Stomach smooth muscle (tissue), 2 donors: ENCODE measurements around the gene KLK7.

Experiments used
- H3K27ac ChIP-seq: one replicate; pipeline ENCODE4 v1.7.0; 2013; ENCODE audit warnings: mild to moderate bottlenecking, low read length, inconsistent platforms
- H3K27me3 ChIP-seq, 2 donors: one replicate each; pipeline ENCODE4 v1.7.0; 2013; ENCODE audit warnings: low read length in 2 of 2; ENCODE audit not compliant: insufficient read depth in 2 of 2, control insufficient read depth in 1 of 2
- H3K36me3 ChIP-seq, 2 donors: one replicate each; pipeline ENCODE4 v1.7.0; 2013; ENCODE audit warnings: low read length in 2 of 2; ENCODE audit not compliant: control insufficient read depth in 2 of 2, insufficient read depth in 2 of 2
- H3K4me1 ChIP-seq: one replicate; pipeline ENCODE4 v1.7.0; 2013; ENCODE audit warnings: low read length; ENCODE audit not compliant: control insufficient read depth, insufficient read depth
- H3K4me3 ChIP-seq, 2 donors: one replicate each; pipeline ENCODE4 v1.7.0; 2013; ENCODE audit warnings: low read length in 2 of 2
- H3K9ac ChIP-seq, 2 donors: one replicate each; pipeline ENCODE4 v1.7.0; 2013; ENCODE audit warnings: low read length in 2 of 2, mild to moderate bottlenecking in 1 of 2
- H3K9me3 ChIP-seq, 2 donors: one replicate each; pipeline ENCODE4 v1.7.0; 2013; ENCODE audit warnings: low read length in 2 of 2; ENCODE audit not compliant: control insufficient read depth in 2 of 2
- donor health status: healthy.
- donor health status: Pancreatic carcinoma.

Gene KLK7

DNA sequence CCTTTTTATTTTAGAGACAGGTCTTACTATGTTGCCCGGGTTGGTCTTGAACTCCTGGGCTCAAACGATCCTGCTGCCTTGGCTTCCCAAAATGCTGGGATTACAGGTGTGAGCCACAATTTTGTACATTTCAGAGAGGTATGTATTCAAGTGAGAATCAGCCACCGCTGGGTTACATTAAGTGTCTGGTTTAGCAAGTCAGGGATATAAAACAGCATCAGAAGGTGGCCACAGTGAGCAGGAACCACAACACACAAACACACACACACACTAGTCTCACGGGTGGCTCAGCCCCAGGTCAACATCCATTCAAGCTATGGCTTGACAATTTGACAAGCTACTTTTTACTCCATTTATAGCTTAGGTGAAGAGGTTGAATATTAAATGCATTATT, 51.0 kb downstream of the KLK7 start:
- Histone ChIP-seq H3K36me3 (no peaks in the 10 kb centered on the region), H3K9ac (no peak overlapping the region), H3K27ac (no peak overlapping the region), H3K4me1 (no peaks in the 10 kb centered on the region), H3K9me3 (no peaks in the 10 kb centered on the region), H3K4me3 (no peak overlapping the region), H3K27me3 (peaks cover 12 to 19% of the 10 kb centered on the region in 2 donors)

DNA sequence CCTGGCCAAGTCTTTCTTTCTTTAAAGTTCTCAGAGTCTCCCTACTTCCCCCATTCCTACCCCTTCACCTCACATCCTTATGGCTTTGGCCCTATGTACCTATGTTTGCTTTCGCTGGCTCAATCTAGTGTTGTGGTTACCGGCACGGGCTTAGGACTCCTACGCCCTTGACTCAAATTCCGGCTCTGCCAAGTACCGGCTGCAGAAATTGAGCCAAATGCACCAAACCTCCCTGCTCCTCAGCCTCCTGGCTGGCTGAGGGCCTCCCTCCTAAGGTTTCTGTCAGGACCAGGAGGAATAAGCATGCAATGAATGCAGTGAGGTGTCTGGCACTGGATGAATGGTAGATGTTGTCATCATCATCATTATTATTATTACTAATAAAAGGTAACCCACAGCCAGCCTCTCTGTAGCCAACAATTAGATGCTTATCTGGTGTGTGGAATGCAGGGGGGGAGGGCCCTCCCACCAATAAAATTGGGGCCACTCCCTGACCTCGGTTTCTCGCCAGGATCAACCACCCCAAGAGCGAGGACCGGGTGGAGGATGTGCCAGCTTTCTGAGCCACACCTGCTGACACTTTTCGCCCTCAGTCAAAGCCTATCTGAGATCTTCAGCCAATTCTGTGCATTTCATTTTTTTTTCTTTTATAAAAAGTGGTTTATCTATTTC, 51.6 kb downstream of the KLK7 start:
- Histone ChIP-seq H3K27me3 (peaks cover 15 to 21% of the 10 kb centered on the region in 2 donors), H3K9ac (no peak overlapping the region), H3K4me3 (no peak overlapping the region), H3K9me3 (no peaks in the 10 kb centered on the region), H3K27ac (no peak overlapping the region), H3K36me3 (no peaks in the 10 kb centered on the region), H3K4me1 (no peaks in the 10 kb centered on the region)

DNA sequence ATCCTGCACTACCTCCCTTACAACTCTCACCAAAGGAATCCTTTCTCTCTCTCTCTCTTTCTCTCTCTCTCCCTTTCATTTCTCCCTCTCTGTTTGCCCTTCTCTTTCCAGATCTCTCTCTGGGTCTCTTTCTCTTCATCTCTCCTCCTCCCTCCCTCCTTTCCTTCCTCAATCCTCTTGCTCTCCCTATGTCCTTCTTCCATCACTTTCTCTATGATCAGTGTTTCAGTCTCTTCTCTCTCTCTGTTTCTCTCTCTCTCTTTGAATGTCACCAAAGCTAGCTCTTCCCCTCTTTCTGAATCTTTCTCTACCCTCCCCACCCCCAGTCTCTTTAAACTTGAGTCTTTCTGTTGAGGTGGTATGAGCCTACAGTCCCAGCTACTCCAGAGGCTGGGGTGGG, 52.7 kb downstream of the KLK7 start:
- H3K9ac ChIP-seq: no peak overlapping the region
- H3K27me3 ChIP-seq: peaks cover 15 to 18% of the 10 kb centered on the region in 2 donors
- H3K4me3 ChIP-seq: no peak overlapping the region
- no peaks in the 10 kb centered on the region for H3K9me3 ChIP-seq
- no peaks in the 10 kb centered on the region for H3K4me1 ChIP-seq
- no peak overlapping the region for H3K27ac ChIP-seq
- H3K36me3 ChIP-seq: no peaks in the 10 kb centered on the region

DNA sequence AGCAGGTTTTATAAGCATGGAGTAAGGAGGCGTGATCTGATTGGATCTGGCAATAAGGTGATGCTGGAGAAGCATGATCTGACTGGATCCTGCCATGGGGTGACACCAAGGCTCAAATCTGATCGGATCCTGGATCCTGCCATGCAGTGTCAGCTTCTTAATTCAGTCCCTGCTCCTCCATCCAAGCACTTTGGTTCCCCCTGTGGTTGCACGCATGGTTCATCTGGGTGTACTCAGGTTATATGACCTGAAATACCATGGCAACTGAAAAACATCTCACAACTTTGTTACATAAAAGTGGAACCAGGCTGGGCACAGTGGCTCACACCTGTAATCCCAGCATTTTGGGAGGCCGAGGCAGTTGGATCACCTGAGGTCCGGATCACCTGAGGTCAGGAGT, 54.9 kb downstream of the KLK7 start:
- H3K36me3 ChIP-seq: no peaks in the 10 kb centered on the region
- no peak overlapping the region for H3K27ac ChIP-seq
- H3K4me3 ChIP-seq: no peak overlapping the region
- no peaks in the 10 kb centered on the region for H3K4me1 ChIP-seq
- H3K9ac ChIP-seq: no peak overlapping the region
- peaks cover 15 to 18% of the 10 kb centered on the region in 2 donors for H3K27me3 ChIP-seq
- no peaks in the 10 kb centered on the region for H3K9me3 ChIP-seq
